ENCODE results near the gene GKAP1.

GKAP1 gene

DNA sequence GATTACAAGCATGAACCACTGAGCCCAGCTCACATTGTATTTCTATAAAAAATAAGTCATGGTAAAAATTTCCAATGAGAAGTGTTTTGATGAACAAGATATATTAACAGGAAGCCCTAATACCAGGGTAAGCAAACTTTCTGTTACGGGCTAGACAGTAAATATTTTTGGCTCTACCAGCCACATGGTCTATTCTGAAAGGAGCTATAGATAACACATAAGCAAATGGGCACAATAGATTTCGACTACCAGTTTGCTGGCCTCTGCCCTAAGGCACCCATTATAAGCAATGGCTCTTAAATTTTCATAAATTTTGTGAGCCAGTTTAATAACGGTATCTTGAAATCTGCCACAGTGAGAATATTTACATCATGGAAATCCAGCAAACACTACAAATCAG is 118.0 kb downstream of the GKAP1 start:
- H3K36me3 ChIP-seq (ENCODE audit: insufficient read depth, low read length): peaks cover 55% of the 10 kb centered on the region
- no peak overlapping the region for H3K9ac ChIP-seq (ENCODE audit: insufficient read length)
- DNase-seq (ENCODE audit: low read depth, low spot score): no peak
- H3K9me3 ChIP-seq (ENCODE audit: low read depth, low read length): peaks cover 8% of the 10 kb centered on the region; the same call in 1 of the 2 replicates
- no peak overlapping the region for H3K27ac ChIP-seq
- no peak overlapping the region for H3K4me3 ChIP-seq
- TF ChIP-seq EZH2 (IDR thresholded peaks at IDR 0.05) (no peak), POLR2AphosphoS5 (IDR thresholded peaks at IDR 0.05; ENCODE audit: borderline replicate concordance, low read depth, low read length) (no peak), FOXP2 (optimal IDR thresholded peaks at IDR 0.05; ENCODE audit: control extremely low read depth, extremely low read length, insufficient read depth) (no peak)

DNA sequence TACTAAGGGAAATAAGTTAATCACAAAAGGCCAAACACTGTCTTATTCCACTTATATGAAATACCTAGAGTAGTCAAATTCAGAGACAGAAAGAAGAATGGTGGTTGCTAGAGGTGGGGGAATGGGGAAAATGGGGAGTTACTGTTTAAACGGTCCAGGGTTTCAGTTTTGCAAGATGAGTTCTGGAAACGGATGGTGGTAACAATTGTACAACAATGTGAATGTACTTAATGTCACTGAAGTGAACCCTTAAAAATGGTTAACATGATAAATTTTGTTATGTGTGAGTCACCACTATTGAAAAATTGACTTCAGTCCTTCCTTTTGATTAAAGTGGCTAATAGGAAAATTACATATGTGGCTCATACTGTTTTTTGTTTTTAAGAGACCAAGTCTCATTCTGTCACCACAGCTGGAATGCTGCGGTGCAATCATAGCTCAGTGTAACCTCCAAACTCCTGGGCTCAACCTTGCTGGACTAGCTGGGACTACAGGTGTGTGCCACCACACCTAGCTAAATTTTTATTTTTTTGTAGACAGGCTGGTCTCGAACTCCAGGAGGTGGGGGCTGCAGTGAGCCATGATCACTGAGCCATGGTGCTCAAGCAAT is 118.5 kb downstream of the GKAP1 start:
- no peak for DNase-seq (ENCODE audit: low read depth, low spot score)
- no peak overlapping the region for H3K4me3 ChIP-seq
- peaks cover 49% of the 10 kb centered on the region for H3K36me3 ChIP-seq (ENCODE audit: insufficient read depth, low read length)
- H3K9ac ChIP-seq (ENCODE audit: insufficient read length): no peak overlapping the region
- no peak overlapping the region for H3K27ac ChIP-seq
- peaks cover 8% of the 10 kb centered on the region; the same call in 1 of the 2 replicates for H3K9me3 ChIP-seq (ENCODE audit: low read depth, low read length)
- TF ChIP-seq POLR2AphosphoS5 (IDR thresholded peaks at IDR 0.05; ENCODE audit: borderline replicate concordance, low read depth, low read length) (no peak), EZH2 (IDR thresholded peaks at IDR 0.05) (no peak), FOXP2 (optimal IDR thresholded peaks at IDR 0.05; ENCODE audit: control extremely low read depth, extremely low read length, insufficient read depth) (no peak)

DNA sequence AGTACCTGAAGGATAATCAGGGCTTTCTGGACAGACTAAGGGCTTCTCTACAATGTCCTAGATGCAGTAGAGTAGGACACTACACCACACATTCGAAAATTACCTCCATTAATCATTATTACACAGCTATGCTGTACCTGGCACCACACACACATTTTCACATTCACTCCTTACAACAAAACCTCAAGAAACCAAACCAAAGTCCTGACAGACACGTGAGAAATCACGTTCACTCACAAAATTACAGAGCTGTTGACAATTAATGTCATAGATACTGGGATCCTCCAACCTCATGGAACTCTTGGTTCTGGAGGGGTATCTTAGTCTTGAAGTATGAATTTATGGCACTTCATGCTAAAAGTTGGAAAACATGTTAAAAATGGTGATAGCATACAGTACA is 126.1 kb downstream of the GKAP1 start:
- H3K27ac ChIP-seq: no peak overlapping the region
- H3K9me3 ChIP-seq (ENCODE audit: low read depth, low read length): no peaks in the 10 kb centered on the region
- DNase-seq (ENCODE audit: low read depth, low spot score): no peak
- H3K9ac ChIP-seq (ENCODE audit: insufficient read length): no peak overlapping the region
- peaks cover 11% of the 10 kb centered on the region; the same call in 1 of the 2 replicates for H3K36me3 ChIP-seq (ENCODE audit: insufficient read depth, low read length)
- TF ChIP-seq FOXP2 (optimal IDR thresholded peaks at IDR 0.05; ENCODE audit: control extremely low read depth, extremely low read length, insufficient read depth) (no peak), POLR2AphosphoS5 (IDR thresholded peaks at IDR 0.05; ENCODE audit: borderline replicate concordance, low read depth, low read length) (no peak), EZH2 (IDR thresholded peaks at IDR 0.05) (no peak)
- no peak overlapping the region for H3K4me3 ChIP-seq

All from SK-N-MC (cell line).